ENCODE measurements around the gene CNPY1. TPM values are rescaled to one million over a fixed set of nuclear protein-coding genes. Genes with fewer than 3 reads are reported as not detected.

The CNPY1 gene
- polyA plus RNA-seq, 1 donor from 2014 or later: 0.36 TPM

DNA sequence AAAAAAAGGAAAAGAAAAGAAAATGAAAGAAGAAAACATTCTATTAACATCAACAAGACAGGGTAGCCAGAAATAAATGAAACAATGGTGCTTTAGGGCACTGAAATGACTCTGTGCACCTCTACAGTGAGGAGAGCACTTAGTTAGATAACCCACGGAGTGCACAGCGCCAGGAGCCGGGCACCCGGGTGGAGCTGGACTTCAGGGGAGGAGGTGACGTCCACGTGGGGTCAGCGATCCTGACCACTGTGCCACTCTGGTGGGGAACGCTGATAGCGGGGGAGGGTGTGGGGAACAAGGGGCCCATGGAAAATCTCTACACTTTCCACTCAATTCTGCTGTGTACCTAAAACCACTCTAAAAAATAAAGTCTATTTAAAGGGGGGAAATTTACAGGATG is 15.7 kb upstream of the CNPY1 start:
- Histone ChIP-seq H3K27ac (ENCODE audit: low read length) (no peak overlapping the region), H3F3A (ENCODE audit: insufficient read depth, low read length, poor library complexity, severe bottlenecking) (no peaks in the 10 kb centered on the region), H4K20me1 (ENCODE audit: insufficient read depth) (no peaks in the 10 kb centered on the region), H3K36me3 (ENCODE audit: insufficient read depth, low read length) (no peaks in the 10 kb centered on the region), H2AFZ (ENCODE audit: low read depth, low read length) (no peak overlapping the region), H3K4me2 (ENCODE audit: low read length) (no peak overlapping the region), H3K4me3 (ENCODE audit: low read length) (no peak overlapping the region), H3K79me2 (replicated peaks; ENCODE audit: insufficient read depth, low read length) (no peaks in the 10 kb centered on the region), H3K9me2 (ENCODE audit: insufficient read depth, low read length) (no peaks in the 10 kb centered on the region), H3K27me3 (ENCODE audit: insufficient read depth, low read depth, low read length) (no peaks in the 10 kb centered on the region), H3K9me3 (ENCODE audit: low read length) (no peaks in the 10 kb centered on the region), H3K9ac (ENCODE audit: low read length) (no peak overlapping the region)
- TF ChIP-seq, protein P1, sequence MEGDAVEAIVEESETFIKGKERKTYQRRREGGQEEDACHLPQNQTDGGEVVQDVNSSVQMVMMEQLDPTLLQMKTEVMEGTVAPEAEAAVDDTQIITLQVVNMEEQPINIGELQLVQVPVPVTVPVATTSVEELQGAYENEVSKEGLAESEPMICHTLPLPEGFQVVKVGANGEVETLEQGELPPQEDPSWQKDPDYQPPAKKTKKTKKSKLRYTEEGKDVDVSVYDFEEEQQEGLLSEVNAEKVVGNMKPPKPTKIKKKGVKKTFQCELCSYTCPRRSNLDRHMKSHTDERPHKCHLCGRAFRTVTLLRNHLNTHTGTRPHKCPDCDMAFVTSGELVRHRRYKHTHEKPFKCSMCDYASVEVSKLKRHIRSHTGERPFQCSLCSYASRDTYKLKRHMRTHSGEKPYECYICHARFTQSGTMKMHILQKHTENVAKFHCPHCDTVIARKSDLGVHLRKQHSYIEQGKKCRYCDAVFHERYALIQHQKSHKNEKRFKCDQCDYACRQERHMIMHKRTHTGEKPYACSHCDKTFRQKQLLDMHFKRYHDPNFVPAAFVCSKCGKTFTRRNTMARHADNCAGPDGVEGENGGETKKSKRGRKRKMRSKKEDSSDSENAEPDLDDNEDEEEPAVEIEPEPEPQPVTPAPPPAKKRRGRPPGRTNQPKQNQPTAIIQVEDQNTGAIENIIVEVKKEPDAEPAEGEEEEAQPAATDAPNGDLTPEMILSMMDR (IDR thresholded peaks at IDR 0.05; ENCODE audit: poor library complexity, severe bottlenecking): no peak
- TF ChIP-seq TAF1 (IDR thresholded peaks at IDR 0.05; ENCODE audit: low read depth) (no peak), RAD21 (conservative IDR thresholded peaks at IDR 0.05) (no peak), EZH2 (IDR thresholded peaks at IDR 0.05; ENCODE audit: borderline replicate concordance, insufficient read depth, low read length, poor library complexity, severe bottlenecking) (no peak), POLR2AphosphoS5 (IDR thresholded peaks at IDR 0.05) (no peak), EP300 (conservative IDR thresholded peaks at IDR 0.05; ENCODE audit: poor library complexity, severe bottlenecking) (no peak), MXI1 (conservative IDR thresholded peaks at IDR 0.05; ENCODE audit: poor library complexity, severe bottlenecking) (no peak), SMC3 (conservative IDR thresholded peaks at IDR 0.05; ENCODE audit: poor library complexity) (no peak)
- TF ChIP-seq, protein P2, sequence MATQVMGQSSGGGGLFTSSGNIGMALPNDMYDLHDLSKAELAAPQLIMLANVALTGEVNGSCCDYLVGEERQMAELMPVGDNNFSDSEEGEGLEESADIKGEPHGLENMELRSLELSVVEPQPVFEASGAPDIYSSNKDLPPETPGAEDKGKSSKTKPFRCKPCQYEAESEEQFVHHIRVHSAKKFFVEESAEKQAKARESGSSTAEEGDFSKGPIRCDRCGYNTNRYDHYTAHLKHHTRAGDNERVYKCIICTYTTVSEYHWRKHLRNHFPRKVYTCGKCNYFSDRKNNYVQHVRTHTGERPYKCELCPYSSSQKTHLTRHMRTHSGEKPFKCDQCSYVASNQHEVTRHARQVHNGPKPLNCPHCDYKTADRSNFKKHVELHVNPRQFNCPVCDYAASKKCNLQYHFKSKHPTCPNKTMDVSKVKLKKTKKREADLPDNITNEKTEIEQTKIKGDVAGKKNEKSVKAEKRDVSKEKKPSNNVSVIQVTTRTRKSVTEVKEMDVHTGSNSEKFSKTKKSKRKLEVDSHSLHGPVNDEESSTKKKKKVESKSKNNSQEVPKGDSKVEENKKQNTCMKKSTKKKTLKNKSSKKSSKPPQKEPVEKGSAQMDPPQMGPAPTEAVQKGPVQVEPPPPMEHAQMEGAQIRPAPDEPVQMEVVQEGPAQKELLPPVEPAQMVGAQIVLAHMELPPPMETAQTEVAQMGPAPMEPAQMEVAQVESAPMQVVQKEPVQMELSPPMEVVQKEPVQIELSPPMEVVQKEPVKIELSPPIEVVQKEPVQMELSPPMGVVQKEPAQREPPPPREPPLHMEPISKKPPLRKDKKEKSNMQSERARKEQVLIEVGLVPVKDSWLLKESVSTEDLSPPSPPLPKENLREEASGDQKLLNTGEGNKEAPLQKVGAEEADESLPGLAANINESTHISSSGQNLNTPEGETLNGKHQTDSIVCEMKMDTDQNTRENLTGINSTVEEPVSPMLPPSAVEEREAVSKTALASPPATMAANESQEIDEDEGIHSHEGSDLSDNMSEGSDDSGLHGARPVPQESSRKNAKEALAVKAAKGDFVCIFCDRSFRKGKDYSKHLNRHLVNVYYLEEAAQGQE (IDR thresholded peaks at IDR 0.05; ENCODE audit: borderline replicate concordance): no peak

DNA sequence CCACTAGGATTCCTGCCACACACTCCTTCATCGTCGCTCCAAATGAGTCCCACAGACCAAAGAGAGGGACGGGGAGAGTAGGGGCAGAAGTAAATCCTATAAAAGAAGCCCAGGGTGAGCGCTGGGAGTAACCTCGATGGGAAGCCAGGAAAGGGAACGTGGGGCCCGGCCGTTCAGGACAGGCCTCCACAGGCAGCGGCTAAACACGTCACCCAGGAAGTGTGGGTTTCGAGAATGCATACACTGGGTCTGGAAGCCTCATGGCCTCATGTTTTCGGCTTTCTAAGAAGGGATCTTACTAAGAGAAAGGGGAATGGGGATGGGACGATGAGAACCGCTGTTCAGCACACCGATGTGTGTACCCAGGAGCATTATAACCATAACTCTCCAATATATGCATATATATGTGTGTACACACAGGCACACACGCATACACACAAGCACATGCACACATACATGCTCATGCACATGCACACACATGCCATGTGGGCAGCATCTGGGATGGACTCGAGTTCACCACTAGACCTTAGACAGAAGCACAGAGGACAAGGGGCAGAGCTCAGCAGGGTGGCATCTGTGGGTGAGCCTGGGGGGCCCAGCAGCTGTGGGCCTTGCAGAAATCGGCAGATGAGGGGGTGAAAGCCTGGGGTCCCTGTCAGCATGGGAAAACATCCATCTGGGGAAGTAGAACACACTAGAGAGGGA is 14.8 kb upstream of the CNPY1 start:
- H3K36me3 ChIP-seq (ENCODE audit: insufficient read depth, low read length): no peaks in the 10 kb centered on the region
- no peaks in the 10 kb centered on the region for H3K27me3 ChIP-seq (ENCODE audit: insufficient read depth, low read depth, low read length)
- H3K79me2 ChIP-seq (replicated peaks; ENCODE audit: insufficient read depth, low read length): no peaks in the 10 kb centered on the region
- no peaks in the 10 kb centered on the region for H3K9me2 ChIP-seq (ENCODE audit: insufficient read depth, low read length)
- H3K27ac ChIP-seq (ENCODE audit: low read length): no peak overlapping the region
- H3K9ac ChIP-seq (ENCODE audit: low read length): no peak overlapping the region
- H3K4me3 ChIP-seq (ENCODE audit: low read length): no peak overlapping the region
- no peak overlapping the region for H2AFZ ChIP-seq (ENCODE audit: low read depth, low read length)
- H3K9me3 ChIP-seq (ENCODE audit: low read length): no peaks in the 10 kb centered on the region
- H3F3A ChIP-seq (ENCODE audit: insufficient read depth, low read length, poor library complexity, severe bottlenecking): no peaks in the 10 kb centered on the region
- TF ChIP-seq RAD21 (conservative IDR thresholded peaks at IDR 0.05): no peak
- TF ChIP-seq, protein P1 (IDR thresholded peaks at IDR 0.05; ENCODE audit: poor library complexity, severe bottlenecking): no peak
- TF ChIP-seq EP300 (conservative IDR thresholded peaks at IDR 0.05; ENCODE audit: poor library complexity, severe bottlenecking): no peak
- no peak for TF ChIP-seq MXI1 (conservative IDR thresholded peaks at IDR 0.05; ENCODE audit: poor library complexity, severe bottlenecking)
- TF ChIP-seq POLR2AphosphoS5 (IDR thresholded peaks at IDR 0.05): no peak
- no peak for TF ChIP-seq EZH2 (IDR thresholded peaks at IDR 0.05; ENCODE audit: borderline replicate concordance, insufficient read depth, low read length, poor library complexity, severe bottlenecking)
- no peak for TF ChIP-seq SMC3 (conservative IDR thresholded peaks at IDR 0.05; ENCODE audit: poor library complexity)
- TF ChIP-seq, protein P2 (IDR thresholded peaks at IDR 0.05; ENCODE audit: borderline replicate concordance): no peak
- no peak for TF ChIP-seq TAF1 (IDR thresholded peaks at IDR 0.05; ENCODE audit: low read depth)
- no peak overlapping the region for H3K4me2 ChIP-seq (ENCODE audit: low read length)
- H4K20me1 ChIP-seq (ENCODE audit: insufficient read depth): no peaks in the 10 kb centered on the region
